Muscle of leg (tissue), 16 donors: ENCODE data around the gene ASCL3. TPM values are rescaled to one million over a fixed set of nuclear protein-coding genes. Genes with fewer than 3 reads are reported as not detected.
"Not testable (repeated sequence)": the region's sequence is repeated elsewhere in the genome, so short reads cannot be mapped to it uniquely, and the experiment has no call there.

Experiments
- DNase-seq: peaks from one replicate; pipeline ENCODE4 v3.0.0; 2013
- H3K27ac ChIP-seq: one replicate; pipeline ENCODE4 v1.5.1; 2013; ENCODE audit warnings: mild to moderate bottlenecking, low read length, control low read depth
- H3K27me3 ChIP-seq: one replicate; pipeline ENCODE4 v1.6.1; 2013; ENCODE audit warnings: low read length; ENCODE audit not compliant: control insufficient read depth, insufficient read depth
- H3K36me3 ChIP-seq: one replicate; pipeline ENCODE4 v1.6.1; 2013; ENCODE audit warnings: low read length; ENCODE audit not compliant: control insufficient read depth, insufficient read depth
- H3K4me1 ChIP-seq: one replicate; pipeline ENCODE4 v1.6.1; 2013; ENCODE audit warnings: low read length; ENCODE audit not compliant: control insufficient read depth, insufficient read depth
- H3K4me3 ChIP-seq: one replicate; pipeline ENCODE4 v1.5.1; 2013; ENCODE audit warnings: low read length, control low read depth
- H3K9me3 ChIP-seq: replicated peaks from 2 replicates; pipeline ENCODE4 v1.6.1; 2013; ENCODE audit warnings: low read depth, low read length; ENCODE audit not compliant: control insufficient read depth
- WGBS: methylation state at CpG from one replicate; pipeline ENCODE4 v1.1.5; 2013; ENCODE audit warnings: missing lambda C conversion rate; ENCODE audit not compliant: insufficient coverage; 5-methylcytosine and 5-hydroxymethylcytosine counted together
- long read RNA-seq, 11 donors: transcript quantifications; one replicate each; lab custom pipeline, GENCODE V29; 2026
- polyA plus RNA-seq, 8 donors: library from polyadenylated mRNA; unstranded; fragments of 120-200 nt; gene quantifications; one replicate each; pipeline versions ENCODE4 v1.2.1 to v1.2.3, GENCODE V29; 2013; ENCODE audit warnings: inconsistent platforms in 1 of 8, low replicate concordance in 1 of 8; ENCODE audit not compliant: insufficient read length in 8 of 8, insufficient read depth in 1 of 8
- total RNA-seq: library from RNA; stranded (reverse); fragments of 120-200 nt; gene quantifications from one replicate; pipeline ENCODE4 v1.2.4, GENCODE V29; 2013

The ASCL3 gene, protein sequence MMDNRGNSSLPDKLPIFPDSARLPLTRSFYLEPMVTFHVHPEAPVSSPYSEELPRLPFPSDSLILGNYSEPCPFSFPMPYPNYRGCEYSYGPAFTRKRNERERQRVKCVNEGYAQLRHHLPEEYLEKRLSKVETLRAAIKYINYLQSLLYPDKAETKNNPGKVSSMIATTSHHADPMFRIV
- total RNA-seq (not detected), polyA plus RNA-seq (not detected)
- long read RNA-seq, donor 1: 0 reads
- long read RNA-seq, donor 2: 0 reads
- long read RNA-seq, donor 3: 0 reads
- long read RNA-seq, donor 4: 0 reads
- long read RNA-seq, donor 5: 0 reads
- long read RNA-seq, donor 6: 0 reads
- long read RNA-seq, donor 7: 0 reads
- long read RNA-seq, donor 8: 0 reads
- long read RNA-seq, donor 9: 0 reads
- long read RNA-seq, donor 10, partial matches to known transcripts: 0 of 1 reads
- long read RNA-seq, donor 10, other reads (novel, unspliced or antisense): 0 of 1 reads
- long read RNA-seq, donor 11, partial matches to known transcripts: 0 of 1 reads
- long read RNA-seq, donor 11, other reads (novel, unspliced or antisense): 0 of 1 reads

DNA sequence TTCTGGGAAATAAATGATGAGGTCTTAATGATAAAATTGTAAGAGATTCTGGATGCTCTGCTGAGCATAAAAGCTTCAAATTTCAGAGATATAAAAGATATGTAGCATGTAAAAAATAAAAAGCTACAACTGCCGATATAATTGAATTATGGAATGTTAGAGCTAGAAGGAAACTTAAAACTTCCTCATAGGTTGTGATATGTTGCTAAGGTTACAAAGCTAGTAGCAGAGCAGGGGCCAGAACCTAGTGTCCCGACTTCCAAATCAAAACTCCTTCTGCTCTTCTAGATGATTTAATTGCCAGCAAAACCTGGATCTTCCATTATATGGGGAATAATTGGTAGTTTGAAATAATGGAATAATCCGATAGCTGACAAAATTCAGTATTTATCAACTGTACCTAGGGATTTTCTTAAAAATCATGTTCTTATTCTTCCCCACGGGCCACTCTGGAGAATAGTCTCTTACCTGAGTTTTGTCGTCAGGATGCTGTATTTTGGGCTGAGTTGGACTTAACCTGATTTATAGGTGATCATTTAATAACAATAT is at the start of gene ASCL3:
ASCL3 (minus strand) TSS at position 499 of the 549 bp plus-strand sequence. CDS start 4,855 bp downstream, outside the sequence.
- Histone ChIP-seq H3K9me3 (no peaks in the 10 kb centered on the region), H3K4me3 (no peak within 1 kb of the TSS), H3K27ac (no peak within 1 kb of the TSS), H3K27me3 (no peaks in the 10 kb centered on the region), H3K36me3 (peaks cover 2% of the 10 kb centered on the region), H3K4me1 (no peaks in the 10 kb centered on the region)
- no CpG with 5 or more reads among the region's 5 CpGs for WGBS
- no peak for DNase-seq

DNA sequence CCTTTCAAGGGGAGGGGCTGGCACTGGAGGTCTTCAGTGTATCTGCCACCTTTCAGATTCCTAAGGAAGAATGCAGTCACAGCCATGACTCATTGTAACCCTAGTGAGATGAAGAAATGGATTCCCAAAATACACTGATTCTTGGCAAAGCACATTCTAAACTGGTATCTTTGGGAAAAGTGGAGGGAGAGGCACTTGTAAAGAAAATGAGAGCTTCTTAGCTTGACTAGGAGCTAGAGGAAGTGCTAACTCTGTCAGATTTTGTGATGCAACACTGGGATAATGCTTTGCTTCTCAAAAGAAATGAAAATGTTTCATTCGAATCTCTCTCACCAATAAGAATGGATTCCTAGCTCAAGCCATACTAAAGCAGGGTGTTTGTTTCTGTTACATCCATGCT is 46.6 kb upstream of the ASCL3 start:
- DNase-seq: no peak
- WGBS: no CpG with 5 or more reads among the region's 1 CpG
- Histone ChIP-seq H3K4me1 (no peaks in the 10 kb centered on the region), H3K4me3 (no peak overlapping the region), H3K36me3 (no peaks in the 10 kb centered on the region), H3K27me3 (no peaks in the 10 kb centered on the region), H3K27ac (no peak overlapping the region), H3K9me3 (no peaks in the 10 kb centered on the region)

- H3K4me1 ChIP-seq: no peaks in the 10 kb centered on the region
- no peak overlapping the region for H3K4me3 ChIP-seq
- no CpG with 5 or more reads among the region's 3 CpGs for WGBS
- no peaks in the 10 kb centered on the region for H3K9me3 ChIP-seq
- H3K27ac ChIP-seq: no peak overlapping the region
- no peak for DNase-seq
- H3K27me3 ChIP-seq: no peaks in the 10 kb centered on the region
- H3K36me3 ChIP-seq: no peaks in the 10 kb centered on the region
Measured at GRCh38 chr11:8988329-8989234, 45.8 kb upstream of the ASCL3 start.

DNA sequence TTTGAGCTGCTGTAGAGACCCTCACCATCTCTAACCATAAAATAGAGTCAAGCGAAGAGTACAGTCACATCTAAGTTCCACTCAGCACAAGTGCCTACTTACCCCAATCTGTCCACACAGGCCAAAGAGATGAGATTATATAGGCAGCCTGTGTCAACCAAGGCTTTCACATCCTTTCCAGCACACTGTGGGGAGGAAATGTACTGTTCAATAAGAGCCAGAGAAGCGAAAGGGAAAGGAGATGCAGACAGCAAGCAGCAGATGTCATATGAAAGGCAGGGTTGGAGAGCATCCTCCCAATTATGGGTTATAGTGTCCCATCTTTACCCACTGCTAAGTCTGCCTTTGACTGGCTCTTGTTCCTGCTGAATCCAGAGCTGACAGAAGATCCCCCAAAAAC is 44.6 kb upstream of the ASCL3 start:
- no peaks in the 10 kb centered on the region for H3K36me3 ChIP-seq
- WGBS: no CpG with 5 or more reads among the region's 2 CpGs
- H3K9me3 ChIP-seq: no peaks in the 10 kb centered on the region
- H3K4me1 ChIP-seq: no peaks in the 10 kb centered on the region
- no peak for DNase-seq
- H3K27ac ChIP-seq: no peak overlapping the region
- H3K27me3 ChIP-seq: no peaks in the 10 kb centered on the region
- H3K4me3 ChIP-seq: no peak overlapping the region

DNA sequence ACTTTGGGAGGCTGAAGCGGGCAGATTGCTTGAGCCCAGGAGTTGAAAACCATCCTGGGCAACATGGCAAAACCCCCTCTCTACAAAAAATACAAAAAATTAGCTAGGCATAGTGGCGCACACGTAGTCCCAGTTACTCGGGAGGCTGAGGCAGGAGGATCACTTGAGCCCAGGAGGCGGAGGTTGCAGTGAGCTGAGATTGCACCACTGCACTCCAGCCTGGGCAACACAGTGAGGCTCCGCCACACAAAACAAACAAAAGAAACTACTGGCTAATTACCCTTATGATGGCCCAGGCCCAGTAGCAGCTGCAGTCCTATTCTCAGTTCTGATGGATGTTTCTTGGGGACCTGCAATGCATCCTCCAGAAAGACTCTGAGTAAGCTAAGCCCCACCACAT is 44.0 kb upstream of the ASCL3 start:
- H3K9me3 ChIP-seq, H3K36me3 ChIP-seq, DNase-seq, H3K27ac ChIP-seq, H3K4me3 ChIP-seq, H3K27me3 ChIP-seq, H3K4me1 ChIP-seq: not testable (repeated sequence)
- 96% methylated on average over 5 of the region's 6 CpGs for WGBS

DNA sequence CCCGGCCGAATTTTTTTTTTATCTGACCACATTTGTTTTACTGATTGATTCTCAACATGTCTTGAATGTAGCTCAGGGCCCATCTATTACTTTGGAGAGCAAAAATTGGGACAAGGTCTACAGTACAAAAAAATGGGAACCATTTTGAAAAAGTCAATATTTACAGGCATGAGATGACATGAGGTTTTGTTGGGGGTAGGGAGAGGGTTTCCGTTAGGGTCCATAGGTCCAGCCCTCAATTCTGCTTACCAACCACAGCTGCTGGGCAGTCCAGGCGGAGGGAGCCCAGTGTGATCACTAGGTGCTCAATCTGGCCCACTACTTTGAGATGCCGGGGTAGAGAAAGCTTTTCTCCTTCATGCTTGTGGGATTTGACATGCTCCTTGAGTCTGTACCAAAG is 42.6 kb upstream of the ASCL3 start:
- no peak overlapping the region for H3K27ac ChIP-seq
- DNase-seq: no peak
- H3K4me3 ChIP-seq: no peak overlapping the region
- H3K27me3 ChIP-seq: no peaks in the 10 kb centered on the region
- H3K9me3 ChIP-seq: no peaks in the 10 kb centered on the region
- no peaks in the 10 kb centered on the region for H3K4me1 ChIP-seq
- no peaks in the 10 kb centered on the region for H3K36me3 ChIP-seq
- WGBS: 80% methylated on average over 1 of the region's 5 CpGs

- DNase-seq: no peak
- no peaks in the 10 kb centered on the region for H3K27me3 ChIP-seq
- no peaks in the 10 kb centered on the region for H3K36me3 ChIP-seq
- H3K27ac ChIP-seq: no peak overlapping the region
- H3K9me3 ChIP-seq: no peaks in the 10 kb centered on the region
- H3K4me3 ChIP-seq: no peak overlapping the region
- 88% methylated on average over 1 of the region's 2 CpGs for WGBS
- no peaks in the 10 kb centered on the region for H3K4me1 ChIP-seq
Measured at GRCh38 chr11:8983552-8983951, 40.7 kb upstream of the ASCL3 start.

- H3K4me1 ChIP-seq: no peaks in the 10 kb centered on the region
- H3K9me3 ChIP-seq: no peaks in the 10 kb centered on the region
- WGBS: no CpG with 5 or more reads among the region's 3 CpGs
- H3K27ac ChIP-seq: no peak overlapping the region
- no peaks in the 10 kb centered on the region for H3K27me3 ChIP-seq
- H3K36me3 ChIP-seq: no peaks in the 10 kb centered on the region
- H3K4me3 ChIP-seq: no peak overlapping the region
- DNase-seq: no peak
Measured at GRCh38 chr11:8980485-8980884, 37.7 kb upstream of the ASCL3 start.

DNA sequence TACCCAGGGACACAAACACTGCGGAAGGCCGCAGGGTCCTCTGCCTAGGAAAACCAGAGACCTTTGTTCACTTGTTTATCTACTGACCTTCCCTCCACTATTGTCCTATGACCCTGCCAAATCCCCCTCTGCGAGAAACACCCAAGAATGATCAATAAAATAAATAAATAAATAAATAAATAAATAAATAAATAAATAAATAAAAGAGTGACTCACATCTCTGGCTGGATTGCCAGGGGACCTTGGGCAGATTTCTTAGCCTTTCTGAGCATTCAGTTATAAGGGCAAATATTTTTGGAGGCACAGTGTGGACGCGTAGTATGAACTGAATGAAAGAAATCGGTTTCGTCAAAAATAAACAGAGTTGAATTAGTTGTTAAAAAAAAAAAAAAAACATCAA is 36.5 kb upstream of the ASCL3 start:
- H3K4me3 ChIP-seq, H3K27ac ChIP-seq, H3K4me1 ChIP-seq, H3K36me3 ChIP-seq, H3K27me3 ChIP-seq, H3K9me3 ChIP-seq, DNase-seq: not testable (repeated sequence)
- no CpG with 5 or more reads among the region's 7 CpGs for WGBS

- 82% methylated on average over 1 of the region's 3 CpGs for WGBS
Measured at GRCh38 chr11:8973121-8973520, 30.3 kb upstream of the ASCL3 start.

More at GRCh38 chr11:8973121-8973520, 30.3 kb upstream of the ASCL3 start:
- H3K27me3 ChIP-seq: no peaks in the 10 kb centered on the region
- H3K4me1 ChIP-seq: no peaks in the 10 kb centered on the region
- no peaks in the 10 kb centered on the region for H3K9me3 ChIP-seq
- H3K27ac ChIP-seq: no peak overlapping the region
- no peak overlapping the region for H3K4me3 ChIP-seq
- no peaks in the 10 kb centered on the region for H3K36me3 ChIP-seq
- no peak for DNase-seq
